GM19395 (cell line): ENCODE measurements around the gene FAM221A.
"Not testable (repeated sequence)": the region's sequence is repeated elsewhere in the genome, so short reads cannot be mapped to it uniquely, and the experiment has no call there.

Experiments used
- ATAC-seq: cut with Tn5 transposase; IDR thresholded peaks from one replicate; pipeline ENCODE4 v1.9.1; 2021; ENCODE audit warnings: mild to moderate bottlenecking, moderate library complexity; ENCODE audit not compliant: unreplicated experiment

The FAM221A gene

GRCh38 chr7:23679898-23680413 lies at the start of gene FAM221A:
TSS of gene FAM221A (plus strand) at chr7:23680199. CDS start at chr7:23680219, 20 bp downstream.
- peak; percentile 90 for ATAC-seq

- ATAC-seq = no peak
Observed at GRCh38 chr7:23633417-23633816, 46.6 kb upstream of the FAM221A start.

GRCh38 chr7:23645822-23646221 lies 34.2 kb upstream of the FAM221A start:
- no peak for ATAC-seq

- ATAC-seq = no peak
Observed at GRCh38 chr7:23653942-23654341, 26.1 kb upstream of the FAM221A start.

- ATAC-seq = no peak
Observed at GRCh38 chr7:23654508-23654907, 25.5 kb upstream of the FAM221A start.

GRCh38 chr7:23655433-23655832 lies 24.6 kb upstream of the FAM221A start:
- no peak for ATAC-seq

GRCh38 chr7:23658831-23659427 lies 21.1 kb upstream of the FAM221A start:
- no peak for ATAC-seq

GRCh38 chr7:23661385-23661784 lies 18.6 kb upstream of the FAM221A start:
- no peak for ATAC-seq

GRCh38 chr7:23662124-23662983 lies 17.6 kb upstream of the FAM221A start:
- no peak for ATAC-seq

- ATAC-seq = no peak
Observed at GRCh38 chr7:23662984-23663313, 17.1 kb upstream of the FAM221A start.

GRCh38 chr7:23664122-23664521 lies 15.9 kb upstream of the FAM221A start:
- no peak for ATAC-seq

GRCh38 chr7:23672033-23672432 lies 8.0 kb upstream of the FAM221A start:
- ATAC-seq = no peak

- ATAC-seq = peak; percentile 58
Observed at GRCh38 chr7:23680414-23681405, 711 bp downstream of the FAM221A start.

GRCh38 chr7:23684041-23684440 lies 4.0 kb downstream of the FAM221A start:
- not testable (repeated sequence) for ATAC-seq

GRCh38 chr7:23685731-23686130 lies 5.7 kb downstream of the FAM221A start:
- ATAC-seq = no peak

- ATAC-seq = no peak
Observed at GRCh38 chr7:23687011-23687410, 7.0 kb downstream of the FAM221A start.

GRCh38 chr7:23689165-23689564 lies 9.2 kb downstream of the FAM221A start:
- ATAC-seq = no peak

- ATAC-seq = no peak
Observed at GRCh38 chr7:23691320-23691719, 11.3 kb downstream of the FAM221A start.

GRCh38 chr7:23693224-23693623 lies 13.2 kb downstream of the FAM221A start:
- no peak for ATAC-seq

- peak; percentile 84 for ATAC-seq
Observed at GRCh38 chr7:23696916-23697441, 17.0 kb downstream of the FAM221A start.

- no peak for ATAC-seq
Observed at GRCh38 chr7:23698822-23699221, 18.8 kb downstream of the FAM221A start.
